HUDEP-2 (cell line): Measurements from ENCODE around the gene MRPL10.
A peak's percentile ranks its signal among the peaks of the same experiment; 100 is the strongest.

ENCODE experiments used
- DNase-seq, 76 experiments: peaks; one replicate each; lab custom pipeline; 2025; ENCODE audit not compliant: unreplicated experiment in 76 of 76; lab: John Stamatoyannopoulos, UW

MRPL10 gene

DNA sequence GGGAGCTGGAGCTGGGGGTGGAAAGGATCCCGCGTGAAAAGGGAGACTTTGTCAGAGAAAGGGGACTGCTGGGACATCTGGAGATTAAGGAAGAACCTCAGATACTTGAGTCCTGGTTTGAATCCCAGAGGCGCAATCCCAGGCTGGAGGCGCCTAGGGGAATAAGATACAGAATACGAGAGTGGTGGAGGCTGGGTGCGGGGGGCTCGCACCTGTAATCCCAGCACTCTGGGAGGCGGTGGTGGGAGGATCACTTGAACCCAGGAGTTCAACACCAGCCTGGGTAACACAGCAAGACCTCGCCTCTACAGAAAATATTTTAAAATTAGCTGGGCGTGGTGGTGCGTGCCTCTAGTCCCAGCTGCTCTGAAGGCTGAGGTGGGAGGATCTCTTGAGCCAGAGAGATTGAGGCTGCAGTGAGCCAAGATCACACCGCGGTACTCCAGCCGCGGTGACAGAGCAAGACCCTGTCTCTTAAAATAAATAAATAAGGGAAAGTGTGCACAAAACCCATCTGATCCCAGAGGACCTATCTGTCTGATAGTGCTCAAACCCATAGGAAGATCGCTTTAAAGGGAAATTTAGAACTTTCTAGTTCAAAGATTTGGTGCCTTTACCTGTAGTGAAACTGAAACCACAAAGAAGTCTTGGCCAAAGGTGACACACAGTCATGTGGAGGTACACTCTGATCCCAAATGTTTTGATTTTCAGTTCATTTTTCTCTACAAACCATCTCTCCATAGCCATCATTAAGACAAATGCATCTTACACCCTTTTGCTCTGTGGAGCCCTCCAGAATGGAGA lies 10.3 kb upstream of the MRPL10 start:
- DNase-seq: no peak

DNA sequence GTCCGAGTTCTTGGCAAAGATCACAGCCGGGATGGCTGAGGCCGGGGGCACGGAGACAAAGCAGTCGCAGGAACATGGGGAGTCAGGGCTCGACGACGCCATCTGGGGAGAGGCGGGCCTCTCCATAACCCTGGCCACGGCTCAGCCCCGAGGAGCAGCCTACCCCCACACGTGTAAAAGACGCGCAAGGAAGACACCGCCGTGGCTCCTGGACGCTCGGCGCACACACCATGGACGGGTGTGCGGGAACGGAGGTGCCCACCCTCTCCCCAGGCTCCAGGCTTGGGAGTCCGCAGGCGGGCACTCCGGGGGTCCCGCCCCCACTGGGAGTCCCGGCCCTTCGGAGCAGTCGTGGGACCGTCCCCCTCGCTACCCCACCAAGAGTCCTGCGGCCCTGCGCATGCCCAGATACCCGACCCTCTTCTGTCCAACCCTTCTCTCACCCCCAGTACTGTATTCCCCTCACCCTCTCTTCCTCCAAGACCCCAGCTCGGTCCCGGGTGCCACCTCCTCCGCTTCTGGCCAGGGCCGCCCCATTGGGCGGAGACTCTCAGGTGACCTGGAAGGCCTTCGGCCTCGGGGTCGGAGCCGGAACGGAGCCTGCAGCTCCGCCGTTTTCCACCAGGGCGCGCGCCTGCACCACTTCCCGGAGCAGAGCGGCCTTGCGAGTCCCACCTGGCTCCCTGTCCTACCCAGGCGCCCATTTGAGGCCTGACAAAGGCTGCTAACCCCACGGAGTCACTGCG lies 9.6 kb upstream of the MRPL10 start, which contains the start of gene SCRN2:
SCRN2 (minus strand) TSS at position 532 of the 746 bp plus-strand sequence; CDS start at position 102, 430 bp downstream.
- DNase-seq: peak in 73 of 76 experiments; percentile 35 to 95 (median 81)

DNA sequence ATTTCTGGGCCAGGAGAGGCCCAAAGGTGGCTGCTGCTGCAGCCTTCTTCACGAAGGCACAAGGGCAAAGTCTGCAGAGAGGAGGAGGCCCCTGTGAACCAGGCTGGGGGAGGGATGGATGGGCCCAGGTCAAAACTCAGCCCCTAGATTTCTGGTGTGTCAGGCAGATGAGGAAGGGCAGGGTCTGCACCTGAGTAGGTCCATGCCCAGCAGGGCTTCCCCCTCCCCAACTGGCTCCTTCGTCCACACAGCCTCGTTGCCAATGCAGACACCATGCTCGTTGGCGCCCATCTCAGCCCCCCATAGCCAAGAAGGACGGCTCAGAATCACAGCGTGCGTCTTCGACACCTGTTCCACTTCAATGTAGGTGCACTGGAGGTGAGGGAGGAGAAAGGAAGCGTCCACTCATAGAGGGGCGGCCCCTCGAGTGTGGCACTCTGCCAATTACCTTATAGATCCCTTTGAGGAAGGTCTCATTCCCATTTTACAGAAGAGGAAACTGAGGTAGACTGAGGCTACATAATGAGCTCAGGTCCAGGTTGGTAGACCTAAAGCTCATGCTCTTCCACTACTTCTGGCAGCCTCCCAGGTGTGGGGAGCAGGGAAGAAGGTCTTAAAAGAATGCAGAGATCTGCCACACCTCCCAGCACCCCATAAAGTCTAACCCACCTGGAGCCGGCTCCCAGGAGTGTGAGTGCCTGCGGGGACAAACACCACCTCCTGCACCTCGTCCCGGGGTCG lies 8.8 kb upstream of the MRPL10 start:
- DNase-seq: peak in 1 of 76 experiments; percentile 43

DNA sequence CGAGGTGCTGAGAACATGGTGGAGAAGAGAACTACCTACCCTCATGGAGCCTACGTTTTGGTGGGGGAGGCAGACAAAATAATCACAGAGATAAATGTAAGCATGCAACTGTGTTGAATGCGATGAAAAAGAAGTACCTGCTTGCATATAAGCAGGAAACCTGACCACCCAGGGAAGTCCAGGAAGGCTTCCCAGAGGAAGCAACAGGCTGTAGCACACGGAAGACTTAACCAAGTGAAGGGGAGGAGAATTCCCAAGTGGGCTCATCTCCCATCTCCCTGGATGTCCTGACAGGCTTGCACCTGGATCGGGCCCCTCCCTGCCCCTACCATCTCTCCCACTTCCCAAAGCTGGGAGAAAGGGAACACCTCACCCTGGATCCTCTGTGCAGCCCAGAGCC lies 7.7 kb upstream of the MRPL10 start:
- no peak for DNase-seq

DNA sequence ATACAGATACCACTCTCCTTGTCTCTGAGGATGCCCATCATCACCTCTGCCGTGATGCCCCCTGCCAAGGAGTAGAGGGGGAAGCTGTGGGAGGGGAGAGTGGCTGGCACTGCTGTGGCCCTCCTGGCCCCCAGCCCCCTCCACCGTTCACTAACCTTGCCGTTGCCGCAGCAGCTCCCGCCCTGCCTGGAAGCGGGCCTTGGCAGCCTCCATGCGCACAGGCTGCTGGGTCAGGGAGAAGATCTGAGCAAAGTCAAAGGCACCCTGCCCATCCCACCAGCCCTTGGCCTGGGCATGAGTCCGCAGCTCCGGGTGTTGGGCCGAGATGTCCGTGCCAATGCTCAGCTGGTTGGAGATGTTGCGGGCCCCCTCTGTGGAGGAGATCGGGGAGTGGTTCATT lies 7.3 kb upstream of the MRPL10 start:
- no peak for DNase-seq

DNA sequence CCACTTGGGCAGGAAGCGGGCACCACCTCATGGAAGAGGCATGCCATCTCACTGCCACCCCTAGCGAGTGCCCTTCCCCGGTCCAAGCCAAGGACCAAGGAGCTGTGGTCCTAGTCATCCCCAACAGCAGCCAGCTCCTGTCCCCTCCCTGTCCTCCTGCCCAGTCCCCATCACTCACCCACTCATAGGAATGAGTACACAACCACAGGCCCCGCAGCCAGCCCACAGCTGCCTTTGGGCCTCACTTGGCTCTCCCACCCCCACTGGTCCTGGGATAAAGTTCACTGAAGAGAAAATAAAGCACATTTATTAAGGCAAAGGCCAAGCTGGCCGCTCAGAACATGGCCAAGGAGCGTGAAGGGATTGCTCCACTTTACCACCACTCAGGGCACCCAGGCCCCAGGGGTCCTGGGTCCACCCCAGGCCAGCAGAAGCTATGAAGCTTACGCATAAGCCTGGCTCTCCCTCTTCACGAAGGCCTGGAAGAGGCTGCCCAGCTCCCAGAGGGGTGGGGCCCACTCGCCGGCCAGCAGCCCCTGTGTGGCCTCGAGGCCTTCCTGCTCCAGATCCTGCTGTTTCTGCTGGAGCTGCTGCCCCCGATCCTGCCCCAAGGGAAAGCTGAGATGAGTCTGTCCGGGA lies 6.2 kb upstream of the MRPL10 start:
- DNase-seq: no peak

DNA sequence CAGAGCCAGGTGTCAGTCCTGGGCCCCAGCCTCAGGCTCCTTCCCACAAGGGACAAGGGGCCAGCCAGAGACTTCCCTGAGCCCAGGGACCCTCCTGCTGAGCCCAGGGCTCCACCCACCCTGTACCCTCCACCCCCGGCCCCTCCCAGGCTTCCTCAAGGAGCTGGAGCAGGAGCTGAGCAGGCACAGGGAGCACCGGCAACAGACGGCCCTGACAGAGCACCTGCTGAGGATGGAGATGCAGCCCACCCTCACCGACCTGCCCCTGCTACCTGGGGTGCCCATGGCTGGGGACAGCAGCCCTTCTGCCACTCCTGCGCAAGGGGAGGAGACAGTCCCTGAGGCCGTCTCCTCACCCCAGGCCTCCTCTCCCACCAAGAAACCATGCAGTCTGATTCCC lies 5.3 kb upstream of the MRPL10 start:
- no peak for DNase-seq

DNA sequence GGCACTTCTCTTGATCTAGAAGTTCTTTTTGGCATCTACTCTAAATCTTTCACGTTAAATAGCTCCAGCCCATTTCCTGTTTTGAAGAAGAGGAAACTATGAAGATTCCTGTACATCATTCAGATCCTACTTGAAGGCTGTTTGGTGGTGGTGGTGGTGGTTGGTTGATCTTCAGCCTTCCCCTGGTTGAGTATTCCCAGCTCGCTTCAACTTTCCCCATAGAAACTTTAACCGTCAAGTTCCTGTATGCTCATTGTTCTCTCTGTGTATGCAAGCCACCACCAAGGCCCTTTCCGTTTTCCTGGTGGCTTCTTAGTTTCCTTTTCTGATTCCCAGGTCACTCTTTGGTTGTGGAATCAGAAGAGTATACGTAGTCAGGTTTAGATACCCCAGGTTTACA lies 3.4 kb upstream of the MRPL10 start:
- DNase-seq: no peak

DNA sequence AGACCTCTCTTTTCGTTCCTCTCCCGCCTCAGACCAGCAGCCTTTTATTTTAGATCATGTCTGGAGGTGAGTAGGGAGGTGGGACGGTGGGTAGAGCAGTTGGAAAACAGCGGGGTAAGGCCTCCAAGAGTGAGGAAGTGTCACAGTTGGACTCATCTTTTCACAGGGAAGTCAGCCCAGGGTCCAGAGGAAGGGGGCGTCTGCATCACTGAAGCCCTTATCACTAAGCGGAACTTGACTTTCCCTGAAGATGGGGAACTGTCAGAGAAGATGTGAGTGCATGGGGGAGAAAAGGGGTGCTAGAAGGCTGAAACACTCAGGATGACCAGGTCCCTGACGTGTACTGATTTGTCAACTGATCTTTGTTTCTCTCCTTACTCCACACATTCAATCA lies 590 bp upstream of the MRPL10 start:
- DNase-seq: no peak

DNA sequence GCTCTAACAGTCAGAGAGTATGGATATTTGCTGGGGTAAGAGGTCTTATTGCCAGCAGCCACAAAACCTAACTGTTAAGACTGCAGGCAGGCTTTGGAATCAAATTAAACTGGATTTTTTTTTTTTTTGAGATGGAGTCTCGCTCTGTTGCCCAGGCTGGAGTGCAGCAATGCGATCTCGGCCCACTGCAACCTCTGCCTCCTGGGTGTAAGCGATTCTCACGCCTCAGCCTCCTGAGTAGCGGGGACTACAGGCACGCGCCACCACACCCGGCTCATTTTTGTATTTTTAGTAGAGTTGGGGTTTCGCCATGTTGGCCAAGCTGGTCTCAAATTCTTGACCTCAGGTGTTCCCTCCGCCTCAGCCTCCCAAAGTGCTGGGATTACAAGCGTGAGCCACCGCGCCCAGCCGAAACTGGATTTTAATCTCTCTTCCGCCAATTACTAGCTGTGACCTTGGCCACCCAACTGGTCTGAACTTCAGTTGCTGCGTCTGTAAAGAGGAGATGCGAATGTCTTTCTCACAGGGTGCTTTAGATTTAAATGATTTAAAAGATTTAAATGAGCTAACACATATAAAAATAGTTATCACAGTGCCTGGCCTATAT lies 842 bp downstream of the MRPL10 start:
- no peak for DNase-seq

DNA sequence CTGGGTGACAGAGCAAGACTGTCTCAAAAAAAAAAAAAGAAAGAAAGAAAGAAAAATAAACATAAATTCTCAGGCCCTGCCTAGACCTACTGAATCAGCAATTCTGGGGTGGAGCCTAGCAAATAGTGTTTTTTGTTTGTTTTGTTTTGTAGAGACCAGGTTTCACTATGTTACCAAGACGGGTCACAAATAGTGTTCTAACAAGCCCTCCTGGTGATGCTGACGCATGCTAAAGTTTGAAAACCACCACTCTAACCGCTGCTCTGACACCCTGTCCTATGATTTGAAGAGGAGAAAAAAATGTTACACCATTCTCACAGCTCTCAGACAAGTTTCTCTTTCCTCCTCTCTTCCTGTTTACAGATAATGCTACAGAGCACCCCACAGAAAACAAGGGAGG lies 1.5 kb downstream of the MRPL10 start:
- DNase-seq: no peak

DNA sequence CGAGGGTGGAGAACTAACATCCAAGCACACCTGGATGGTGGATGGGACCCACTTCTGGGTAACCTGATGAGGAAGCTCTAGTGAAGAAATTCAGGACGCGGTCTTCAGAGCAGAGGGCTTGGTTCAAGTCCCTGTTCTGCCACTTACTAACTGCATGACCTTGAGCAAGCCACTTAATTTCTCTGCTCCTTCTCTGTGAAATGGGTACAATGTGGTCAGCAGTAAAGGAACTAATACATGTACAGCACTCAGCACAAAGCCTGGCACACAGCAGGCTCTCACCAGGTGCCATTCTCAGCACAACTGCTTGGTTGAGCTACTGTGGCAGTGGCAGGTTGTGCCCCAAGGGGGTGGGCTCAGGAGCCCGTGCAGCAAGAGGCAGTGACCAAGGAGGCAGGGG lies 7.8 kb downstream of the MRPL10 start:
- DNase-seq: no peak

DNA sequence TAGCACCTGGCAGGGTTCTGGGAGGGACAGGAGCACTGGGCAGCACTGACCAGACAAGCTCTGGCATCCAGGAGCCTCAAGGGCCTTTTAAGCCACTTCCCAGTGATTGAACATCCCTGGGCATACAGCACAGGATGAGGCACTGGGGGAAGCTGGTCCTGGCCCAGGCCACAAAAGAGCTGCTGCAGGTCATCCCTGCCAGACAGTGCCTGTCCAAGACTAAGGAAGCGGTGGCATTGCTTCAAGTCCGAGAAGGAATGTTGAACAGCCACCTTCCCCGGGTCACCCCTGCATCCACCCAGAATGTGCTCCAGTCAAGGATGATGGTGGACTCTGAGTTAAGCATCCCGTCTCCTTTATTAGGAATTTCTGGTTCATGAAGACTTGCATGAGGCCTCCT lies 8.6 kb downstream of the MRPL10 start:
- DNase-seq: no peak

DNA sequence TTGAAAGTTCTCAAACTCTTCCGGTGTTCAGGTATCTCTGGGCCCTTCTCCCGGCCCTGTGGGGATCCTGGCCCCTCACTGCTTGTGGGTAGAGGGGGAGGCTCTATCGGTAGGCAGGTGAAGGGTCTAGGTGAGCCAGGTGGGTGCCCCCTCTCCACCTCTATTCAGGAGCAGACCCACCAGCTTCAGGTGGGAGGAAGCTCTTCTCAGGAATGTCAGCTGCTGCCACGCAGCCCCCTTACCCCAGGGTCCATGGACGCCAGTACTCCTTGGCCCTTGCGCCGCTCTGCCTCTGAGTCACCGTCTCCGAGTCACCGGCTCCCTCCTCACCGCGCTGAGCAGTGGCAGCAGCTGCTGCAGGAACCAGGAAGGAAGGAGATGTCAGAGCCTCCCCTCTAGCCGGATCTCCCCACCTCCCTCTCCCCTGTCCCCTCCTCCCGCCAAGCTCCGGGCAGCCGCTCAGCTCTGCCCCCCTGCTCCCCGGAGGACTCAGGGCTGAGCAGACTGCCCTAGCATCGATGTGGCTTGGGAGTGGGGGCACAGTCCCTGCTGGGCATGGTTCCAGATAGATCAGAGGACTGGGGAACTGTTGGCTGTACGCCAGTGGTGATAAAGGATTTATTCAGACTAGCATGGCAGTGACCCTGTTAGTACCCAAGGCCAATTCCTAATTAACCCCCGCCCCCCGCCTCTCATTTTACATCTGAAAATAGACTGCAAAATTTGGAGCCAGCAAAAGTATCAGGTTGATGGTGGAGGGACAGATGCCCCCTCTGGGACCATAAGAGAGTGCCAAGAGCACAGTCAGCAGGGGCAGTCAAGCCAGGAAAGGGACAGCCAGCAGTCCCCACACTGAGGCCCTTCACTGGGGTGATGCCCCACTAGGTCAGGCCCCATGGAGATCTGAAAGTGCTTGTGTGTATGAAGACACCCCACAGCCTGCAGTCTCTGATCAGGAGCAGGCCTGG lies 9.6 kb downstream of the MRPL10 start, which contains the start of gene OSBPL7:
OSBPL7 (minus strand) TSS at position 371 of the 968 bp plus-strand sequence. CDS start 1,516 bp downstream, outside the sequence.
- peak in 68 of 76 experiments; percentile 15 to 81 (median 50) for DNase-seq

DNA sequence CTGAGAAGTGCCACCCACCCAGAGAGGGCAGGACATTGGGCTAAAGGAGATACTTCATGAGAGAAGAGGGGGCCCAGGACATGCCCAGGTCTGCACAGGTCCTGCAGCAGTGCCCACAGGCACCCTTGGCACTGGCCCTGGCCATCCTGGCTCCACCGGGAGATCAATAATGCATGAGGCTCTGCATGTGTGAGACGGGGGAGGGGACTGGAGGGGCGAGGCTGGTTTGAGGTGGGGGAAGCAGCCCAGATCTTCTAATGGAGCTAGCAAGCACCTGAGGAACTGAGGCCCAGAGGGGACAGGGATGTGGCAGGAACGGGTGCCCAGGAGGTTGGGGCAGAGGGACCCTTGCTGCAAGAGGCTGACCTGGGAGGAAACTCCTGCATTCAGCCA lies 10.3 kb downstream of the MRPL10 start:
- no peak for DNase-seq

DNA sequence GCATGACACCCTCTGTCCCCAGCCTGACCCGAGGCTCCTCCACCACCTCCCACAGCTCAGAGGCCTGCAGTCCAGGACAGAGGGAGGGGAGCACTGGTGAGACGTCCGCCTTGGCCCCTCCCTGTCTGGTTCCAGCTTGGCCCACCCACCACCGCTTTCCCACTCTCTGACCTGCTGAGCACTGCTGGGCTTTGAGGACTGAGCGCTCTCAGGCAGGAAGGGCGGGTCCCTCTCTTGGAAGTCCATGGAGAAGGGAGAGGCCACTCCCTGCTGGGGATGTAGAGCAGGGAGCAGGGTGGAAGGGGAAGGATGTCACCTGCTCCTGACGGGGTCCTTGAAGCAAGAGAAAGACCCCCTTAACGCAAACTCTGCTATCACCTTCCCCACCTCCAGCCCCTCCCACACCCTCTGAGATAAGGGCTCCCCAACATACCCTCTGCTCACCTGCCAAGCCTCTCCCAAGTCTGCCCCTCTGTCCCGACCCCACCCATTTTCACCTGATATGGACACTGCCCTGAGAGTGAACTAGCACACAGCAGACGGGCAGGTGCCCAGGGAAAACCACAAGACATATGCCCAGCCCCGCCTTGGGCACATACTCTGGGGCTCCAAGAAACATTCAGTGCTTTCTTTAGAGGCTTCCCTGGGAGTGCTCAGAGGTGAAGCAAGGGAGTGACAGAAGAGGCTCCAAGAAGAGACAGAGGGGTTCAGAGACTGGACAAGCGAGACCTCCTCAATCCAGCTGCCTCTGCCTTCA lies 11.1 kb downstream of the MRPL10 start:
- DNase-seq: no peak

DNA sequence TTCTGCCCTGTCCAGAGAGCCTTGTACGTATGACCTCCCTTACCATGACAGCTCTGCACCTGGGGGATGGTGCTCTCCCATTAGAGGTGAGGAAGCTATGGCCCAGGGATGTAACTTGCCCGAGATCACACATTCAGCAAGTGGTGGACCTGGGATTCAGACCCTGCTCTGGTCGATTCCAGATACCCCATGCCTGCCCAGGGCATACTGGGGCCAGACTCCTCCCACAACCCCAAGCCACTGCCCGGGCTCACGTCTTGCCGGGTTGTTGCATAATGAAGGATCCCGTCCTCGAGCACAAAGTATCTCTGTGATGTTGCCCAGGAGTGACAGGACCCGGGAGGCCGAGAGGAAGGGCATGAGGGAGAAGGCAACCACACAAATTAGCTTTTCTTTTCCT lies 11.9 kb downstream of the MRPL10 start:
- DNase-seq: no peak

DNA sequence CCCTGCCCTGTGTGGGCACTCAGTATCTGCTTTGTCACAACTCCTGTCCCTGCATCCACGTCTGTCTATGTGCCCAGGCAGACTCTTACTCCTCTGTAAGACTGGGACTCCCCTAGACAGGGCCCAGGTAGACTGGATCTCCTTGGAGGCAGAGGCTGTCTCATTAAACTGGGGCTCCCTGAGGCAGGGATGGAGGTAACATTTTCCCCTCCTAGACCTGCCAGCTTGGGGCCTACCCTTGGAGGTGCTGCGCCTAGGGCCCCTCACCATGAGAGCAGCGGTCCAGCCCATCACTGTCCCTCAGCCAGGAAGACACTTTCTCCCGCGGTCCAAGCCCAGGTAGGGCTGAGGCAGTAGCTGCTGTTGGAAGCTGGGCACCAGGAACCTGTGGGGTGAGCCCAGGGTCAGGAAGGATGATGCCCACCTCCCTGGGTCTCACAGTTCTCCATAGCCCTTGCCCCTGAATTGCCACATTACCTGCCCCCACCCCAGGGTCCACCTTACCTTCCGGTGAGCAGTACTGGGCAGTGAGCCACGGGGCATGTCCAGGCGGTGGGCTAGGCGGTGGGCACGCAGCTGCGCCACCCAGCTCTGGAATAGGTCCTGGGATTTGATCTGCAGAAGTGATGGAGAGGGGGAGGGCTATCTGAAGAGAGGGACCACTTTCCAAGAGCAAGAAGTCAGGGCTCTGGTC lies 13.2 kb downstream of the MRPL10 start:
- DNase-seq: no peak
